ENCODE results near the gene ZFYVE21.

DNA sequence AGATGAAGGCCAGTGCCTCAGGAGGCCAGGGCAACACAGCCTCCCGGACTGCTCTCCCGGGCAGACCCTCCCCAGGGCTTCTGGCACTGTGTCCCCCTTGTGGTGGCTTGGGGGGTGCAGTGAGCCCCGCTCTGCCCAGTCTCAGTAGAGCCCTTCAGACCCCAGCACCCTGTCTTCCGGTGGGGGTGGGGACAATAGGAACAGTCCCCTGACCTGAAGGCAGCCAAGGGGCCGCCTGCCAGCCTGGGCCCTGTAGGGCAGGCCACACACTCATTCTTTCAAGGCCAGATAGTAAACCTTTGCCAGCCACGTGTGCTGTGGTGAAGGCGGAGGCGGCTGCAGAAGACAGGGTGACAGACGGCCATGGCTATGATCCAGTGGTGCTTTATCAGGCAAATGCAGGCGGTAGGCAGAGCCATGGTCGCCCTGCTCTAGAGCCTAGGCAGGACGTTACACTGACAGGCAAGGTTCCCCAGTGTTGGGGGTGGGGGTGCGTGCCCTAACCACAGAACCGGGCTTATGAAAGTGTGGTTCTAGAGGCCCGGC lies 15.0 kb downstream of the ZFYVE21 start:
- TF ChIP-seq, protein P1, sequence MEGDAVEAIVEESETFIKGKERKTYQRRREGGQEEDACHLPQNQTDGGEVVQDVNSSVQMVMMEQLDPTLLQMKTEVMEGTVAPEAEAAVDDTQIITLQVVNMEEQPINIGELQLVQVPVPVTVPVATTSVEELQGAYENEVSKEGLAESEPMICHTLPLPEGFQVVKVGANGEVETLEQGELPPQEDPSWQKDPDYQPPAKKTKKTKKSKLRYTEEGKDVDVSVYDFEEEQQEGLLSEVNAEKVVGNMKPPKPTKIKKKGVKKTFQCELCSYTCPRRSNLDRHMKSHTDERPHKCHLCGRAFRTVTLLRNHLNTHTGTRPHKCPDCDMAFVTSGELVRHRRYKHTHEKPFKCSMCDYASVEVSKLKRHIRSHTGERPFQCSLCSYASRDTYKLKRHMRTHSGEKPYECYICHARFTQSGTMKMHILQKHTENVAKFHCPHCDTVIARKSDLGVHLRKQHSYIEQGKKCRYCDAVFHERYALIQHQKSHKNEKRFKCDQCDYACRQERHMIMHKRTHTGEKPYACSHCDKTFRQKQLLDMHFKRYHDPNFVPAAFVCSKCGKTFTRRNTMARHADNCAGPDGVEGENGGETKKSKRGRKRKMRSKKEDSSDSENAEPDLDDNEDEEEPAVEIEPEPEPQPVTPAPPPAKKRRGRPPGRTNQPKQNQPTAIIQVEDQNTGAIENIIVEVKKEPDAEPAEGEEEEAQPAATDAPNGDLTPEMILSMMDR (IDR thresholded peaks at IDR 0.05 in 8 of 11, conservative IDR thresholded peaks at IDR 0.05 in 3 of 11): peak in 4 of 11 experiments; percentile 16 to 24 (median 20)
- TF ChIP-seq POLR2A (IDR thresholded peaks at IDR 0.05): no peak
- peak; percentile 79 to 83 (median 80) for TF ChIP-seq POLR2AphosphoS5 (IDR thresholded peaks at IDR 0.05)

All from spleen (tissue), 7 donors.